Posterior vena cava (tissue), 2 donors: ENCODE results near the gene SUCLG1. TPM values are rescaled to one million over a fixed set of nuclear protein-coding genes. Genes with fewer than 3 reads are reported as not detected.
"Not testable (repeated sequence)": the region's sequence is repeated elsewhere in the genome, so short reads cannot be mapped to it uniquely, and the experiment has no call there.

ENCODE experiments used
- DNase-seq: peaks from one replicate; pipeline ENCODE4 v3.0.0-alpha.2; 2020; ENCODE audit warnings: low spot score
- intact Hi-C, 2 donors: fragments of 100-400 bp; cut with DNase I; formaldehyde crosslinking; loops; one replicate each; pipeline versions ENCODE4 v1.14.1 to v1.14.2; 2022 to 2023
- total RNA-seq, 2 donors: library from RNA; stranded (reverse); fragmentation: NEBNext Ultra II Directional; extraction: Animal tissue kit (Norgen Biotek cat#: 25700); gene quantifications; one replicate each; pipeline ENCODE4 v1.2.1, GENCODE V29; 2021
- donor health status: DM: yes; HTN: yes; CAD: no.
- donor health status: DM: yes; HTN: yes; CAD: no.

The SUCLG1 gene
- total RNA-seq, 2 donors from 2014 or later = 45.4 to 49.6 TPM

DNA sequence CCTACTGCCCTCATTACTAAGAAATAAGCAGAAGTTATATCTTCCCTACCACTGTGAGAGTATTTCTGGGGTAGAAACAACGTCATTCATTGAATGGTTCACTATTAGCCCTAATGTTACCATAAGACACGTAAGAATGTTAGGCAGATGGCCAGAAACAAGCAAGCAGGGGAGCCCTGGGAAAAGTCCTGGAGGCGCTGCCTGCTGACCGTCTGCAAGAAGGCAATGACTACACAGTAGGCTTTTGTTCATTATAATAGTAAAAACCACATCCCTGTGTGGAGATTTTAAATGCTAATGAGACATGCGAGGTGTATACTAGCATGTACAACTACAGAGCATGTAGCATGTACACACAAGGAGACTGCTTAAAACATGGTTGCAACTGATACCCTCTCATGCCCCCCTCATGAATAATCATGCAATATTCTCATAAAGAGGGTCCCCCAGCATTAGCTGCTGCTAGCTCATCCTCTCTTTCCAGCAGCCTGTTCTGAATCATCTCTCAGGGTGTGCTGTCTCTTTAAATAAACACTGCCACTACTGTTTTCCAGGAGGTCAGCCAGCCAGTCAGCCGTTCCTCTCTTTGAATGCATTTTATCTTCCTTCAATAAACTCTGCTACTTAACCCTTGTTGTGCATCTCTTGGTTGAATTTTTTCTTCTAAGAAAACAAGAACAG, 23.6 kb downstream of the SUCLG1 start:
- DNase-seq = no peak
- intact Hi-C loops = no loop called here

DNA sequence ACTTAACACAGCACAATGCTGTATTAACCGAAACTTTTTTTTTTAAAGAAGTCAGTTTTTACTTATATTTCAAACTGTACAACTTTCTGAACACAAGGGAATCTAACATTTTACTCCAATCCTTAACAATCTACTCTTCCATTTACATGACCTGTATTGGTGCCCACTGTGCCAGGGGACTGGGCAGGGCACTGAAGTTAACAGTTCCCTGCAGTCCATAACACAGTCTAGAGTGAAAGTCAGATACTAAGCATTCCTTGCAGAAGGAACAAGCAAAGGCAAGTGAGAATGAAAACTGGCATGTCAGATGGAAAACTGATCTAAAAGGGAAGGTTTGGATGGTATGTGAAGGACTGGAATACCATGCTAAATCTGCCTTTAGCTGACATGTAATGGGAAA, 29.8 kb downstream of the SUCLG1 start:
- DNase-seq = no peak
- intact Hi-C loops = no loop called here

DNA sequence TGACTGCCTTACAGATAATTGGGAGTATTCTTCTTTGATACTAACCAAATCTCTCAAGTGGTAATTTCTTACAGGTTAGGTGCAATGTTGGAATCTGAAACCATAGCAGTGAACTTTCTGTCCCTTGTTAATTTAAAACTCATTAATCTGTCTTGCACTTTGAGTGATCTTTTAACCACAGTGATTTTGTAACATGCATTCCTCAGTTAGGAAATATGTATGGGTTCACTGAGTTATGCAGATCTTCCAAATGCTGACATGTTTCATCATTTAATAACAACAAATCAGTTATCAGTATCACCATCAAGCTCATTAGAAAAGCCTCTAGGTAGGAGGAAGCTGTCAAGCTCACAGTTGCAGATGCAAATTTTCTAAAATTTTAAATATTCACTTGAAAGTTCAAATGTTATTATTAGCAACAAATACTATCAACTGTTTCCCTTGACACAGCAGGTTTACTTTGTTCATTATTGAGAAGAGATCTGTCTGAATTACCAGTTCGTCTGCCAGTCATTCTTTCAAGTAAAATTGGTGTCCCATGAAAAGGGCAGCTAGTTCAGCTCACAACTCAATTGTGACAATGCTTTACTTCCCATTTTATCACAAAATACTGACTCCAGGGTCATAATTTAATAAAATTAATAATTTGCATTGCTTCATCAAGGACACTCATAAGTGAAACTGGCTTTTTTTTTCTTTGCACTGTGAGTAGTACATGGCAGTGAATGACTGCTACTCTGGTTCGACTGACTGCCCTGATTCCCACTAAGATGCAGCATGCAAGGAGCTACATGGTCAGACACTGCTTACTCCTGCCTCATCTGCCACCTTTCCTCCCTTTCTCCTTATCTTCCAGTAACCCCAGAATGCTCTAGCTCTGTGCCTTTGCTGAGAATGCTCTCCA, 31.6 kb downstream of the SUCLG1 start:
- no peak for DNase-seq
- intact Hi-C loops = no loop called here

DNA sequence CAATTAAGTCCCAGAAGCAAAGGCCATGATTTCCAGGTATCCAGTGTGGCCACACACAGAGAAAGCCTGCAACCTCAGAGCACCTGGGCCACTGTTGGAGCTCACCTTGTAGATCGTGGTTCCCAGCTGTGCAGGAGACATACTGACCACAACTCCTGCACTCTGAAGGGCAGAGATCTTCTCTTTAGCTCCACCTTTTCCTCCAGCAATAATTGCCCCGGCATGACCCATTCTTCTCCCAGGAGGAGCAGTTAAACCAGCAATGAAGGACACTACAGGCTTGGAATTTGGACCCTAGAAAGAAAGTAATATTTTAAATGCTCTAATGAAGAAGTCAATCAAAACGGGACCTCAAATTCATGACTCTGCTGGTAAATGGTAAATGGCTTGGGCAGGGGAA, 33.8 kb downstream of the SUCLG1 start:
- intact Hi-C loops = no loop called here

DNA sequence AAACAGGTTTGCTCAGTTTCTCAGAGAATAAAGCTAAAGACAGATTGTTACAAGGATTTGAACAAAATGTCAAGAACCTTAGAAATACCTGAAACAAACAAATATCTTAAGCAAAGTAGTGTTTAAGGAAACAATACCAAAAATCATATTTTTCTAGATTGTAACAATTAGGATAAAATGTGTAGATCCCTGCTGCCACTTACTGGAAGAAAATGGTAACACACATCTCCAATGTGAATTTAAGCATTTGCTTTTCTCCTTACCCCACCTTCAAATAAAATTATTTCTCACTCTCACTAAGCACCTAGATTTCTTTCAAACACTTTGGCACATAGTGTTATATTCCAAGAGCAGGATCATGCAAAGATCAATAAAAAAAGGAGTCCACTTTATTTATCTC, 34.9 kb downstream of the SUCLG1 start:
- DNase-seq = no peak
- intact Hi-C loops = no loop called here

More for the DNA sequence above, 33.8 kb downstream of the SUCLG1 start:
- DNase-seq = no peak

GRCh38 chr2:84421791-84422190, 37.3 kb downstream of the SUCLG1 start:
- intact Hi-C loops = no loop called here
- no peak for DNase-seq

DNA sequence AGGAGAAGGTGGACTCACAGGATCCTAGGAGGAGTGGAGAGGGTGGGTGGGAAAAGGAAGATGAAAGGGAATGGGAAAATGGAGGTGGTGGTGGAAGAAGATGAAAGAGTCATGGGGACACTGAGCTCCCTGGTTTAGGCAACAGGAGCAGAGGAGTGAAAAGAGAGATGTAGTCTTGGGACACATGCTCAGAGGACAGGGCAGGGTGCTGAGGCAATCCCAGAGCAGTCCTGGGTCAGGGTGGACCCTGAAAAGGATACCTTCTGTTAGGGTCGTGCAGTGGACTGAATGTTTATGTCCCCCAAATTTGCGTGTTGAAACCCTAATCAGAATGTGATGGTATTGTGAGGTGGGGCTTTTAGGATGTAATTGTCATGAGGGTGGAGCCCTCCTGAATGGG, 37.9 kb downstream of the SUCLG1 start:
- no peak for DNase-seq
- intact Hi-C loops = no loop called here

DNA sequence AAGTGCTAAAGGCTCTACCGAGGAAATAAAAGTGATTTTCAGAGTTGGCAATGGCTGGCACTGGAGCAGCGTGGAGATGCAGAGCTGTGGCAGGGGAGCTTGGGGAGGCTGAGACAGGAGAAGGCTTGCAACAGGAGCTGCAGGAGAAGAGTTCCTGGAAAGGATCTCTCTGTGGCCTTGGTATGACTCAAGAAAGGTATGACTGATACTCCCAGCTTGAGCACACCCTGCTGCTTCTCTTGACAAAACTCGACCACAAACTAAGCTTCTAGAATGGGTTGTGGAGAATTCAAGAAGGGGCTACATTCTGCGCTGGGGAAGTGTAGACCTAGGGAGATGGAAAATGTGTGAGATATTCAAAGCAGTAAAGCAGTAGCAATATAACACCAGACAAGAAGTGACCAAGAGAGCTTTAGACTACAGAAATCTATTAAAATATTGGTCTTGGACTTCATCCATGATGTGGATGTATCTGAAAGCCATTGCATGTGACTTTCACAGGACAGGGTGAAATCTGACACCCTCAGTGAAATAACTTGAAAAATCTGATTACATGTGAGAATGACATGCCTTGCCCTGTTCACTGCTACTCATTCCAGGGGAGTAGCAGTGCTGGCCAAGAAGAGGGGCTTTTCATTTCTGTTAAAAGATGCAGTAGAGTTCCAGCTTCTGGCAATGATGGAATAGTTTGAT, 41.5 kb downstream of the SUCLG1 start:
- intact Hi-C loops = loop anchor here in 1 of 2 donors (5.0 kb wide), 1 partner anchor 695 kb away; no protein-coding TSS in a partner anchor

DNA sequence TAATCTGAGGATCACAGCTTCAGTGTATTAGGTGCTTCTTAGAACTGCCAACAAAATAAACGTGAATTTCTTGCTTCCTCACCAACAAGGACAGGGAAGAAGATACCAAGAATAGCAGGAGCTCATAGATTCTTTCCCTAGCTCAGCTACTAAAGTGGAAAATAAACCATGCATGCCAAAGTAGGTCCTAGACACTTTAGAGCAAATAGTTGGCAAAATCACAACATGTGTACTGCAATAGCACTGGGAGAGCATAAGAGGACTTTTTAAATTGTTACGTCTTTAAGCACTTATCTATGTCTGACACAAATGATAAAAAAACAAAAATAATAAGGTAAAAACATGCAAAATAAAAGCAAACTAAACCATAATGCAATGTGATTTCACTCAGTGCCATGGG, 49.5 kb downstream of the SUCLG1 start:
- DNase-seq = no peak
- intact Hi-C loops = no loop called here

More for the DNA sequence above, 41.5 kb downstream of the SUCLG1 start:
- DNase-seq = no peak

- DNase-seq, intact Hi-C loops: not testable (repeated sequence)
These were observed 57.0 kb downstream of the SUCLG1 start for GRCh38 chr2:84402111-84402510.

- DNase-seq, intact Hi-C loops: not testable (repeated sequence)
These were observed 59.2 kb downstream of the SUCLG1 start for GRCh38 chr2:84399839-84400238.

GRCh38 chr2:84395820-84396219, 63.3 kb downstream of the SUCLG1 start:
- intact Hi-C loops = no loop called here

DNA sequence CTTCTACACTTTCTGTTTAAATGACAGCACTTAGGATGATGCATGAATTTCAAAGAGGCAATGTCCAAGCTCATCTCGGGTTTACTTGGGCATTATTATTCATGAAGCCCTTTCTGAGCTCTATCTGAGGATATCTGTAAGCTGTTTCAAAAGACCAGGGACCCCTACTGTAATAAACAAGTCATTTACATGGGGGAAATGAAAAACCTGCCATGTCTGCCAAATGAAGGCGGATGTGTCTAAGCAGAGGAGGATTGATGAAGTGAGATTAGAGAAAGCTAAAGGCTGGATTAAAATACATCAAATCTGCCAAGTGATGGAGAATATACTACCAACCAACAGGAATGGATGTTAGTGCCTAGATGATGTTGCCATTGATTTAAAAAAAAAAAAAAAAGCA, 64.5 kb downstream of the SUCLG1 start:
- DNase-seq = no peak
- intact Hi-C loops = no loop called here

More at GRCh38 chr2:84395820-84396219, 63.3 kb downstream of the SUCLG1 start:
- DNase-seq = no peak

- intact Hi-C loops = no loop called here
- no peak for DNase-seq
These were observed 65.3 kb downstream of the SUCLG1 start for GRCh38 chr2:84393829-84394228.

GRCh38 chr2:84389794-84390193, 69.3 kb downstream of the SUCLG1 start:
- no peak for DNase-seq
- intact Hi-C loops = no loop called here

DNA sequence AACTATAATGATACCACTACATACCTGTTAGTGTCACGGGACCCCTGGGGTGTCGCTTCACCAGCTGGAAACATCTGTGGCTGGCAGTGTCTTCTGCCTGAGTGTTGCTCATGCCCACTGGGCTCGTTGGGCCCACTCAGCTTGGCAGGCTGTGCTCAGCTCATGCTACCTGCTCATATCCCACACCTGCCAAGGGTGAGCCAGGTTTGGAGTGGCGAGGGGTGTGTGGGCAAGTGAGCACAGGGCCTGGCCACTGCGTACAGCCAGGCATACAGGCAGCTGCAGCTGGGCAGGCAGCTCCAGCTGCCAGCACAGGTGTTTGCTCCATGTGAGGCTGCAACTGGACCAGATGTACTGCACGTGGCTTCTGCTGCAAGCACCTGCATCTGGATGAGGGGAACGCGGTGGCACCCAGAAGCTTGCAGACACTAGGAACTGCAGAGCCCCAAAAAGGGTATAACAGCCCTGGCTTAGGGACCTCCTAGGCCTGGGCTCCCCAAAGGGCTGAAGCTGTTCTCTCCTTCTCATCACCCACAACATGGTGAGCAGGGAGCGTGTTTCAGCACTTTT, 70.1 kb downstream of the SUCLG1 start:
- DNase-seq = peak; percentile 58
- intact Hi-C loops = no loop called here

- no peak for DNase-seq
- intact Hi-C loops = no loop called here
These were observed 70.9 kb downstream of the SUCLG1 start for GRCh38 chr2:84388133-84388532.

DNA sequence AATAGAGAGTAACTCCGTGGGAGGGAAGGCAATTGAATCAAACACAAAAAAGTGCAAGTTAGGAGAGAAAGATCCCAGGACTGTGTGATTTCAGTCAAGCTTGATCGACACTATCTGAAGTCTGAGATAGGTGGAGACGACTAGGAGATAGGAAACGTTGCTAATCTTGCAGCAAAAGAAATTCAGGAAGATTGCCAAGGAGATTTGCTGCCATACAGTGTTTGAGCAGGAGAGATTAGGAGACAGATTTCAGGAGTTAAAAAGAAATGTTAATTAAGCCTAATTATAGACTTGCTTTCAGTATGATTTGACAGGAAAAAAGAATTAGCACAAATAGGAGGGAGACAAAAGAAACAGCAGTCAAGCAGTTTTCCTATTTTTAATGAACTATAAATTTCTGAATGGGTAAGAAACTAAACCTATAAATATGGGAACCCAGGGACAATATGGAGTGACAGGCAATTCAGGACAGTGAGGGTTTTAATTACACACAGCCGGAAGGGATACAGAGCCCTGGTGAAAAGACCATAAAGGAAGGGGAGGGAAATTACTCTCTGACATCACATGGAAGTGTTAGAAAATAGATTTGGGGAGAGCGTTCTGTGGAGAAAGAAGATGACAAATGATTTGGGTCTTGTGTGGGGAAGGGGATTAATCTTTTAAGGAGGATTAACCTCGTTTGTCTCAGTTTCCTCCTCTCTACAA, 72.6 kb downstream of the SUCLG1 start:
- intact Hi-C loops = no loop called here
- no peak for DNase-seq

GRCh38 chr2:84383271-84383670, 75.8 kb downstream of the SUCLG1 start:
- no peak for DNase-seq
- intact Hi-C loops = no loop called here
